NCI-H1092 treated with DMSO at 0.1 percent for 48 hours (cell line): ENCODE data around the gene ZP3.
"Not testable (repeated sequence)": the region's sequence is repeated elsewhere in the genome, so short reads cannot be mapped to it uniquely, and the experiment has no call there.

ENCODE experiments used
- DNase-seq: peaks from one replicate; lab custom pipeline; 2025; lab: John Stamatoyannopoulos, UW

ZP3 gene

DNA sequence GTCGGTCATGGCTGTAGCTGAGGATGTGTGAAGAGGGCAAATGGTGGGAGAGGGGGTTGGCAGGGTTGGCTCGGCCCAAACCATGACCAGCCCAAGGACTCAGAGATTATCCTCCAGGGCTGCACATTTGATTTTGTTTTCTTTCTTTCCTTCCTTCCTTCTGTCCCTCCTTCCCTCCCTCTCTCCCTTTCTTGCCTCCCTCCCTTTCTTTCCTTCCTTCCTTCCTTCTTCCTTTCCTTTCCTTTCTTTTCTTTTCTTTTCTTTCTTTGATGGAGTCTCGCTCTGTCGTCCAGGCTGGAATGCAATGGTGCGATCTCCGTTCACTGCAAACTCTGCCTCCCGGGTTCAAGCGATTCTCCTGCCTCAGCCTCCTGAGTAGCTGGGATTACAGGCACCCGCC lies 19.0 kb upstream of the ZP3 start:
- no peak for DNase-seq

- no peak for DNase-seq
Measured at GRCh38 chr7:76407718-76408117, 17.0 kb upstream of the ZP3 start.

GRCh38 chr7:76408121-76408560 lies 16.6 kb upstream of the ZP3 start:
- DNase-seq, result no peak

DNA sequence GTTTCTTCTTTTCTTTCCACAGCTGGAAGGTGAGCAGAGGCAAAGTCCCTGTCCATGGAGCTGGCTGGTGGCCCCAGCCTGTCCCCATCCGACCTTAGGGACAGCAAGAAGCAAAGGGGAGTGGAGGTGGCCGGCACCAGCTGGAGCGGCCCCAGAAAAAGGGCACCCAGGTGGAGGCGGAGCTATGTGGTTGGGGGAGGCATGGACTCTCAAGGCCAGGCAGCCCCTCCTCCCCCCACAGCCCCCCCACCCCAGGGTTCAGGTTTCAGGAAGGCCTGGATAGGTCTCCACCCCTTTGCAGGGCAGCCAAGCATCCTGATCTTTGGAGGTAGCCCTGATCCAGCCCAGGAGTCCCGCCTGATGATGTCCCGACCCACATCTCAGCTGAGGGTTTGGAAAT lies 15.2 kb upstream of the ZP3 start, which contains the start of gene SSC4D:
Gene SSC4D, minus strand, starts transcription at position 161 of the 400 bp plus-strand sequence. CDS start 5,258 bp downstream, outside the sequence.
- no peak for DNase-seq

GRCh38 chr7:76411626-76412025 lies 13.1 kb upstream of the ZP3 start:
- no peak for DNase-seq

GRCh38 chr7:76412249-76412648 lies 12.5 kb upstream of the ZP3 start:
- DNase-seq, result no peak

DNA sequence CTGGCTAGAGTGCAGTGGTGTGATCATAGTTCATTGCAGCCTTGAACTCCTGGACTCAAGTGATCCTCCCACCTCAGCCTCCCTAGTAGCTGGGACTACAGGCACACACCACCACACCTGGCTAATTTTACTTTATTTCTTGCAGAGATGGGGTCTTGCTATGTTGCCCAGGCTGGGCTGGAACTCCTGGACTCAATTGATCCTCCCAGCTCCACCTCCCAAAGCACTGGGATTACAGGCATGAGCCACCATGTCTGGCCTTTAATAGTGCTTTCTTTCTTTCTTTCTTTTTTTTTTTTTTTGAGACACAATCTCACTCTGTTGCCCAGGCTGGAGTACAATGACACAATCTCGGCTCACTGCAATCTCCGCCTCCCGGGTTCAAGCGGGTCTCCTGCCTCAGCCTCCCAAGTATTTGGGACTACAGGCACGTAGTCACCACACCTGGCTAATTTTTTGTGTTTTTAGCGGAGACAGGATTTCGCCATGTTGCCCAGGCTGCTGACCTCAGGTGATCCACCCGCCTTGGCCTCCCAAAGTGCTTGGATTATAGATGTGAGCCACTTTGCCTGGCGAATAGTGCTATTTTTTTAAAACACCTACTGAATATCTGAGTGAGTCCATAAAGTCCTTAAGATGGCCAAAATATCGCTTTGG lies 7.0 kb upstream of the ZP3 start:
- not testable (repeated sequence) for DNase-seq

DNA sequence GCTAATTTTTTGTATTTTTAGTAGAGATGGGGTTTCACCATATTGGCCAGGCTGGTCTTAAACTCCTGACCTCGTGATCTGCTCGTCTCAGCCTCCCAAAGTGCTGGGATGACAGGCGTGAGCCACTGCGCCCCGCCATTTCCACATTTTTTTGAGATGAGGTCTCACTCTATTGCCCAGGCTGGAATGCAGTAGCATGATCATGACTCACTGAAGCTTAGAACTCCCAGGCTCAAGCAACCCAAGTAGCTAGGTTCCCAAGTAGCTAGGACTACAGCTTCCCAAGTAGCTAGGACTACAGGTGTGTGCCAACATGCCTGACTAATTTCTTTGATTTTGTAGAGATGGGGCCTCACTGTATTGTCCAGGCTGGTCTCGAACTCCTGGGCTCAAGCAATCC lies 3.7 kb upstream of the ZP3 start:
- not testable (repeated sequence) for DNase-seq

DNA sequence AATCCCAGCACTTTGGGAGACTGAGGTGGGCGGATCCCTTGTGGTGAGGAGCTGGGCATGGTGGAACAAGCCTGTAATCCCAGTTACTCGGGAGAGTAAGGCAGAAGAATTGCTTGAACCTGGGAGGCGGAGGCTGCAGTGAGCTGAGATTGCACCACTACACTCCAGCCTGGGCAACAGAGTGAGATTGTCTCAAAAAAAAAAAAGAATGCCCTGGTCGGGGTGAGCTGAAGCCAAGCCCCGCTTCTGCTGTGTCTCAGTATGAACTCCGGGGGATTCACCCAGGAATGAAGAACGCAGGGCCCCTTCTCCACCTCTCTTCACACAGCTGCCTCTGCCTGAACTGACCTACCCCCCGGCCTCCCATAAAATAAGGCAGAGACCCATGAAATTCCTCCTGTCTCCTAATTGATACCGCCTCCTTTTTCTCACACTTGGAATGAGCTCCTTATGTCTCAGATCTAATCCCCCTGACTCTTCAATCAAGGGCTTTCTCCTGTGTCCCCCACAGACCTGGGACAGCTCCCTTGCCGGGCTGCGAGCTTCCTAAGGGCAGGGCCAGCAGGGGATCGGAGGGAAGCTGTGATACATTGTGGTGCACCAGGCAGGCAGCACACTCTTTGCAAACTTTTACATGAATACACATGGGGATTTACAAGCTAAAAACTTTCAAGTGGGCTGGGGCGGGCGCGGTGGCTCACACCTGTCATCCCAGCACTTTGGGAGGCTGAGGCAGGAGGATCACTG lies 911 bp upstream of the ZP3 start:
- no peak for DNase-seq

GRCh38 chr7:76425156-76425555 lies 406 bp downstream of the ZP3 start:
- DNase-seq, result no peak

GRCh38 chr7:76425558-76425957 lies 808 bp downstream of the ZP3 start:
- DNase-seq, result not testable (repeated sequence)

DNA sequence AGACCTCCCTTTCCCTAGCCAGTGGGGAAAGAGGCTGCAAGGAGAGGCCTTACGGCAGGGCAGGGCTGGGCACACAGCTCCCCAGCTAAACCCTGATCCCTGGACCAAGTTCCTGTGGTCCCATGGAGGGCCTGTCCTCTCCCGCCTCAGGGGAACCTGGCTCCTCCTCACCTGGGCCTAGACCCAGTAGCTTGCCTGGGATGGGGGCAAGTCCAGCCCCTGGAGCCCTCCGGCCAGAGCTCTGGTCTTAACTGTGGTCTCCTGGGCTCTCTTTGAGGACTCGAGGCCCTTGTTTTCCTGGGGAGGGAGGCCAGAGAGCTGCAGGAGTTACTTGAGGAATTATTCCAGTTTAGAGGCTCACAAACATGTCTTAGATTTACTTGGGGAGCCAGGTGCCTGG lies 1.5 kb downstream of the ZP3 start:
- DNase-seq, result no peak

DNA sequence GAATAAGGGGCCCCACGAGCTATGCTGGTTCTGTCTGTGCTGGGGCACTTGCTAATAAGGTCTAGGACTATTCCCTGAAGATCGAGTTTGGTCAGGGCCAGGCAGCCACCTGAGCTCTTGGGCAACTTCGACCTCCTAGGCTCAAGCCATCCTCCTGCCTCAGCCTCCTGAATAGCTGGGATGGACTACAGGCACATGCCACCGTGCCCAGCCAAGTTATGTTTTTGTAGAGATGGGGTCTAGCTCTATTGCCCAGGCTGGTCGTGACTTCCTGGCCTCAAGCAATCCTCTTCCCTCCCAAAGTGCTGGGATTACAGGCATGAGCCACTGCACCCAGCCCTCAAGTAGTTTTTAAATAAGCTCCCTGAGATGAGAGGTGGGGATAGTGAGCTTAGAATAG lies 2.9 kb downstream of the ZP3 start:
- no peak for DNase-seq

DNA sequence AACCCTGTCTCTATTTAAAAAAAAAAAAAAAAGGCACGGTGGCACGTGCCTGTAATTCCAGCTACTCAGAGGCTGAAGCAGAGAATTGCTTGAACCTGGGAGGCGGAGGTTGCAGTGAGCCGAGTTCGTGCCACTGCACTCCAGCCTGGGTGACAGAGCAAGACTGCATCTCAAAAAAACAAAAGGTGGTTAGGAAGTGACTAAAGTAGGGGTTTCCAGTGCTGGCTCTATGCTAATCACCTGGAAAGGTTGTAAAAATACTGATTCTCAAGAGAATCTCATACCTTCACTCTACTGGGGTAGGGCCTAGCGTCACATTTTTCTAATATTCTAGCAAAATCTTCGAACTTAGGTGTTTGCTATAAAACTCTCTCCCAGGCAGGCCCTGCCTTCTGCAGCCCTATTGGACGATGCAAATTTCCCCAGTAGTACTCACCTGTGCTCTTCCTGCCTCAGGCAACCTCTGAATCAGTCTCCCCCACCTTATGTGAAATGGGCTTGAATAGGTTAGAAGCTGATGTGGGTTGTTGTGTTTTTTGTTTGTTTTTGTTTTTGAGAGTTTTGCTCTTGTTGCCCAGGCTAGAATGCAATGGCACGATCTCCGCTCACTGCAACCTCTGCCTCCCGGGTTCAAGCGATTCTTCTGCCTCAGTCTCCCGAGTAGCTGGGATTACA lies 3.5 kb downstream of the ZP3 start:
- no peak for DNase-seq

DNA sequence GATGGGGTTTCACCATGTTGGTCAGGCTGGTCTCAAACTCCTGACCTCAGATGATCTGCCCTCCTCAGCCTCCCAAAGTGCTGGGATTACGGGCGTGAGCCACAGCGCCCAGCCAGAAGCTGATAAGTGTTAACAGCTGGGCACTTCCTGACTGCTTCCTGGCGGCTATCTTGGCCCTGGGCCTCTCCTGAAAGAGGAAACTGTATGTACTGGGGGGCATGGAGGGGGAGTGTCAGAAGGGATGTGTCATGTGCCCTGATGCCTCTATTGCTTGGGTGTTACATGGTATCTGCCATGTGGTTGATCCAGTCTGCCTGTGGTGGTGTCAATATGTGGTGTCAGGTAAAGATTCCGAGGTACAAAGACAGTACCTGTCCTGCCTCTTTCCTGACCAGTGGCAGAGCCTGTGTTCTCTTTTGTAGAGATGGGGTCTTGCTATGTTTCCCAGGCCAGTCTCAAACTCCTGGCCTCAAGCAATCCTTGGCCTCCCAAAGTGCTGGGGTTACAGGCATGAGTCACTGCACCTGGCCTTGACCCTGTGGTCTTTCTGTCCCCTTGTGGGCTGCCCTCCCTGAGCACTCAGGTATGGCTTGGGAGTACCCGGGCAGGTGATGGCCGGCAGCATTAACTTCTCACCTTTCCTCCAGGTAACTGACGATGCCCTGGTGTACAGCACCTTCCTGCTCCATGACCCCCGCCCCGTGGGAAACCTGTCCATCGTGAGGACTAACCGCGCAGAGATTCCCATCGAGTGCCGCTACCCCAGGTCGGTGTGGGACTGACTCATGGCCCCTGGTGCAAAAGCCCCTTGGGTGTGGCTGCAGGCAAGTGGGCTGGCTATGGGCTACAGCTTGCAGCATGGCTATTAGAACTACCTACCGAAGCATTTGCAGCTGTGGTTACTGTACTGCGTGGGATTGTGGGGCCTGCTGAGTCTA lies 4.4 kb downstream of the ZP3 start:
- DNase-seq, result no peak

GRCh38 chr7:76430211-76430610 lies 5.5 kb downstream of the ZP3 start:
- DNase-seq, result no peak

DNA sequence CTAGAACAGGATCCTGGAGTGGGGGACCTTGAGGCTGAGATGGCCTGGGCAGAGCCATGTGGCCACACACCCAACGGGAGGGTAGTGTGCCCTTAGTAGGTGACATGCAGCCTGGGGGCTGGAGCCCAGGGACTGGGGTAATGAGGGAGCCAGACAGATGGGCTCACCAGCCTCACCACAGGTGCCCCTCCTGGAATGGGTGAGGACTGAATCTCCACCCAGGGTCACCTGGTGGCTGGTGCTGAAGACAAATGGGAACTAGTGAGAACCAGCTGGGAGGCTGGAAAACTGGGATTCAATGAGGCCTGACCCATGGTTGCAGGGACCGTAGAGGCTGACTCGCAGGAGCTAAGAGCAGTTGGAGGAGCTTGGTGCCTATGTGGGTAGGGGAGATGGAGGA lies 6.1 kb downstream of the ZP3 start:
- DNase-seq, result no peak

GRCh38 chr7:76437873-76438272 lies 13.1 kb downstream of the ZP3 start:
- peak; percentile 70 for DNase-seq

DNA sequence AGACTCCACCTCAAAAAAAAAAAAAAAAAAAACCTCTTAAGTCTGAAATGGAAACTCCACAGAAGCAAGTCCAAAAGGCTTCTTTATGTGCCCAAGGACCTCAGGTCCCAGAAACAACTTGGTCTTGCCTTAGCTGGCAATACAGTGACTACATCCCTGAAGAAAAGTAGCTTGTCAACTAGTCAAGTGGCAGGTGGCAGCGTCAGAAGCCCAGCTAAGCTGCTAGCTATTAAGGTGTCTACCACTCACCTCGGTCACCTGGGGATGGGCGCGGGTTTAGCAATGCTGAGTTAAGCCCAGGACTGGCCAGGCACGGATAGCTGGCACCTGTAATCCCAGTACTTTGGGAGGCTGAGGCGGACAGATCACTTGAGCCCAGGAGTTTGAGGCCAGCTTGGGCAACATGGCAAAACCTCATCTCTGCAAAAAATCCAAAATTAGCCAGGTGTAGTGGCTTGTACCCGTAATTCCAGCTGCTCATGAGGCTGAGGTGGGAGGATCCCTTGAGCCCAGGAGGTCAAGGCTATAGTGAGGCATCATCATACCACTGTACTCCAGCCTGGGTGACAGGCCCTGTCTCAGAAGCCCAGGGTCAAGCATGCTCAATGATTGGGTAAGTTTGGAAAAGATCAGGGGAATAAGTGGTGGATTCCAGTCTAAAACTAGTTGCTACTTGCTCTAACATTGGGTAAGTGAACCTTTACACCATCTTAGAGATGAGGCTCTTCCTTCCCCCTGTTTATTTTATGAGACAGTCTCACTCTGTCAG lies 14.6 kb downstream of the ZP3 start:
- not testable (repeated sequence) for DNase-seq

DNA sequence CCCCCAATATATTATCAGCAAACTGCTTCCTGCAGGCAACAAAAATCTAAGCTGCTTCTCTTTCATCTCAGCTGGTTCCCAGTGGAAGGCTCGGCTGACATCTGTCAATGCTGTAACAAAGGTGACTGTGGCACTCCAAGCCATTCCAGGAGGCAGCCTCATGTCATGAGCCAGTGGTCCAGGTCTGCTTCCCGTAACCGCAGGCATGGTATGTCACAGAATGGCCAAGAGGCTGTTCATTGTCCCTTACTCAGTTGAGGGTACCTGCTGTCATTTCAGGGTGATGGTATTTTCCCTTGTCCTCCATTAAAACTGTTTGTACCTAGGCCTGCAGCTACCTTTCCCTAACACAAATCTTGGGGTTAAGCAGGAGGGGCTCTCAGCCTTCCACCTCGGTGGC lies 15.7 kb downstream of the ZP3 start:
- not testable (repeated sequence) for DNase-seq

DNA sequence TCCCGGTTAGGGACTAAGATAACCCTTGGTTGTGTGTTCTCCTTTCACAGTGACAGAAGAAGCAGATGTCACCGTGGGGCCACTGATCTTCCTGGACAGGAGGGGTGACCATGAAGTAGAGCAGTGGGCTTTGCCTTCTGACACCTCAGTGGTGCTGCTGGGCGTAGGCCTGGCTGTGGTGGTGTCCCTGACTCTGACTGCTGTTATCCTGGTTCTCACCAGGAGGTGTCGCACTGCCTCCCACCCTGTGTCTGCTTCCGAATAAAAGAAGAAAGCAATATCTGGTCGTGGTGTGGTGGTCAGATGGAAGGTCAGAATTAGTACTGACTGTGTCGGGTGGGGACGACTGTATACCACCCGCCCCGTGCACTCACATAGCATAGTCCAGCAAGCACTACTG lies 17.0 kb downstream of the ZP3 start:
- not testable (repeated sequence) for DNase-seq
